HG03175 (cell line): ENCODE measurements around the gene SATL1.
"Not testable (repeated sequence)": the region's sequence is repeated elsewhere in the genome, so short reads cannot be mapped to it uniquely, and the experiment has no call there.

Experiments used
- ATAC-seq: cut with Tn5 transposase; IDR thresholded peaks from one replicate; pipeline ENCODE4 v1.9.1; 2021; ENCODE audit warnings: mild to moderate bottlenecking, moderate library complexity; ENCODE audit not compliant: unreplicated experiment

SATL1 gene

GRCh38 chrX:85243761-85244449, at the start of gene SATL1, which contains the start of gene ZNF711:
SATL1 (minus strand) TSS chrX:85243779; CDS start chrX:85108968, 134,811 bp downstream.
ZNF711 (plus strand) TSS chrX:85243991; CDS start chrX:85247573, 3,582 bp downstream.
- peak; percentile 41 for ATAC-seq

- ATAC-seq: no peak
Measured at GRCh38 chrX:85288992-85289723, 45.6 kb upstream of the SATL1 start.

- ATAC-seq: not testable (repeated sequence)
Measured at GRCh38 chrX:85285286-85285685, 41.7 kb upstream of the SATL1 start.

- peak; percentile 46 for ATAC-seq
Measured at GRCh38 chrX:85244450-85245211, 1.1 kb upstream of the SATL1 start.

GRCh38 chrX:85243155-85243554, 424 bp downstream of the SATL1 start:
- no peak for ATAC-seq

GRCh38 chrX:85223359-85223758, 20.2 kb downstream of the SATL1 start:
- no peak for ATAC-seq

GRCh38 chrX:85221361-85221760, 22.2 kb downstream of the SATL1 start:
- ATAC-seq: no peak

GRCh38 chrX:85215946-85216345, 27.6 kb downstream of the SATL1 start:
- ATAC-seq: no peak

GRCh38 chrX:85213792-85214530, 29.6 kb downstream of the SATL1 start:
- no peak for ATAC-seq

GRCh38 chrX:85203461-85203970, 40.1 kb downstream of the SATL1 start:
- no peak for ATAC-seq

- ATAC-seq: no peak
Measured at GRCh38 chrX:85196319-85196718, 47.3 kb downstream of the SATL1 start.

- ATAC-seq: no peak
Measured at GRCh38 chrX:85159644-85160043, 83.9 kb downstream of the SATL1 start.

GRCh38 chrX:85140964-85141363, 102.6 kb downstream of the SATL1 start:
- ATAC-seq: no peak

GRCh38 chrX:85139422-85139821, 104.2 kb downstream of the SATL1 start:
- ATAC-seq: no peak

GRCh38 chrX:85136409-85136808, 107.2 kb downstream of the SATL1 start:
- no peak for ATAC-seq

- ATAC-seq: no peak
Measured at GRCh38 chrX:85115252-85115651, 128.3 kb downstream of the SATL1 start.

- no peak for ATAC-seq
Measured at GRCh38 chrX:85114776-85115175, 128.8 kb downstream of the SATL1 start.

GRCh38 chrX:85114171-85114570, 129.4 kb downstream of the SATL1 start:
- ATAC-seq: no peak

GRCh38 chrX:85113746-85114145, 129.8 kb downstream of the SATL1 start:
- ATAC-seq: no peak

- no peak for ATAC-seq
Measured at GRCh38 chrX:85112293-85112692, 131.3 kb downstream of the SATL1 start.

- no peak for ATAC-seq
Measured at GRCh38 chrX:85111347-85111746, 132.2 kb downstream of the SATL1 start.
